Measurements from ENCODE around the gene HADH.
A peak's percentile ranks its signal among the peaks of the same experiment; 100 is the strongest.
"Not testable (repeated sequence)": the region's sequence is repeated elsewhere in the genome, so short reads cannot be mapped to it uniquely, and the experiment has no call there.

HADH gene

DNA sequence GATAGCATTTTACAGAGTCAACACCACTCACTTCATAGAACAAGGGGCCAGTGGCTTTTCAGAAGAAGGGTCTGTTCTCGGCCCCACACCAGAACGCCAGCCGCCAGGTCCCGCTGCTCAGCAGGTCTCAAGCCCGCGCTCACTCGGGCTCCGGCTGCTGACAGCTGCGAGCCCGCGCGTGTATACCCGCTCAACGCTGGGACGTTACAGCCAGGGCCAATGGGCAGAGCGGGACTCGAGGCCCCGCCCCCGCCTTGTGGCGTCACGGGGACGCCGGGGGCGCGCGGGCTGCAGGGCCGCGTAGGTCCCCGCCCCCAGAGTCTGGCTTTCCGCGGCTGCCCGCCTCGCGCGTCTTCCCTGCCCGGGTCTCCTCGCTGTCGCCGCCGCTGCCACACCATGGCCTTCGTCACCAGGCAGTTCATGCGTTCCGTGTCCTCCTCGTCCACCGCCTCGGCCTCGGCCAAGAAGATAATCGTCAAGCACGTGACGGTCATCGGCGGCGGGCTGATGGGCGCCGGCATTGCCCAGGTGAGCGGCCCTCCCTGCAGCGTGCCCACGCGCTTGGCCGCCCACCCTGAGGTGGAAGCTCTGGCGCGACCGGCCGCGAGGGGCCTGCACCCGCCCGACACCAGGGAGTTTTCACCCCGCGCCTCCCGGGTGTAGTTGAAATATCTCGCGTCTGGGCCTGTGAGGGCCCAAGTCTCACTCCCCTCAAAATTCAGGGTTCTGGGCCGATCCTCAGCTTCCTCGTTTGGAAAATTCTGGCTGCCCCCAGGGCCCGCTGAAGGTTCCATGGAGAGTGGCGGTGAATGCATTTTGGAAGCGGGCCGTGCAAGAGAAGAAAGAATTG is at the start of gene HADH:
Gene HADH (plus strand): TSS at position 353 of the 850 bp plus-strand sequence. CDS start 44 bp downstream, at position 397.
- peak; percentile 86 to 90 for DNase-seq (ENCODE audit: low read depth in 2 of 2)

DNA sequence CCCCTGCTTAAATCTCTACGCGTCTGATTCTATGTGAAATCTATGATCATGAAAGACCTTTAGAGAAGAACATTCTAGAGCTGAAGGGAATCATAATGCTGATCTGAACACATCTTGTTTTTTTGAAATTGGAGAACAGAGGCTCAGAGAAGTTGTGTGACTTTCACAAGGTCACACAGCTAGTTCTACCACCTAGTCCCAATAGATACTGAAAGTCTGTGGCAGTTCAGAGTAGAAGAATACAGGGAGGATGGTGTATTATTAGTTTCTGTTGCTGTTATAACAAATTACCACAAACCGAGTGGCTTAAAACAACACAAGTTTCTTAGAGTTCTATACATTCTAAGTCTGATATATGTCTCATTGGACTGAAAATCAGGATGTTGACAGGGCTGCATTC is 43.9 kb upstream of the HADH start:
- no peak for DNase-seq (ENCODE audit: low read depth in 2 of 2)

- DNase-seq (ENCODE audit: low read depth in 2 of 2) = no peak
These were observed 38.7 kb upstream of the HADH start for GRCh38 chr4:107950746-107951540.

- DNase-seq (ENCODE audit: low read depth in 2 of 2) = no peak
These were observed 38.1 kb upstream of the HADH start for GRCh38 chr4:107951551-107951950.

DNA sequence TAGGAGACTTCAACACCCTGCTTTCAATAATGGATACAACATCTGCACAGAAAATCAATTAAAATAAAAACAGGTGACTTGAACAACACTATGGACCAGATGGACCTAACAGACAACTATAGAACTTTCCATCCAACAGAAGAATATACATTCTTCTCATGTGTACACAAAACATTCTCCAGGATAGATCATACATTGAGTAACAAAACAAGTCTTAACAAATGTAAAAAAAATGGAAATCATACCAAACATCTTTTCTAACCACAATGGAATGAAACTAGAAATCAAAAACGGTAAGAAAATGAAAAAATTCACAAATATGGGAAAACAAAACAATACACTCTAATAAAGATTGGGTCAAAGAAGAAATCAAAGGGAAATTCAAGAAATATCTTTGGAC is 33.7 kb upstream of the HADH start:
- DNase-seq (ENCODE audit: low read depth in 2 of 2) = no peak

- DNase-seq (ENCODE audit: low read depth in 2 of 2) = no peak
These were observed 22.8 kb upstream of the HADH start for GRCh38 chr4:107966903-107967302.

DNA sequence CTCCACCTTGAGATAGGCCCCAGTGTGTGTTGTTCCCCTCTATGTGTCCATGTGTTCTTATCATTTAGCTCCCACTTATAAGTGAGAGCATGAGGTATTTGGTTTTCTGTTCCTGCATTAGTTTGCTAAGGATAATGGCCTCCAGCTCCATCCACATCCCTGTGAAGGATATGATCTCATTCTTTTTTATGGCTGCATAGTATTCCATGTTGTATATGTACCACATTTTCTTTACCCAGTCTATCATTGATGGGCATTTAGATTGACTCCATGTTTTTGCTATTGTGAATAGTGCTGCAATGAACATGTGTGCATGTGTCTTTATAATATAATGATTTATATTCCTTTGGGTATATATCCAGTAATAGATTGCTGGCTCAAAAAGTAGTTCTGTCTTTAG is 22.2 kb upstream of the HADH start:
- DNase-seq (ENCODE audit: low read depth in 2 of 2) = not testable (repeated sequence)

DNA sequence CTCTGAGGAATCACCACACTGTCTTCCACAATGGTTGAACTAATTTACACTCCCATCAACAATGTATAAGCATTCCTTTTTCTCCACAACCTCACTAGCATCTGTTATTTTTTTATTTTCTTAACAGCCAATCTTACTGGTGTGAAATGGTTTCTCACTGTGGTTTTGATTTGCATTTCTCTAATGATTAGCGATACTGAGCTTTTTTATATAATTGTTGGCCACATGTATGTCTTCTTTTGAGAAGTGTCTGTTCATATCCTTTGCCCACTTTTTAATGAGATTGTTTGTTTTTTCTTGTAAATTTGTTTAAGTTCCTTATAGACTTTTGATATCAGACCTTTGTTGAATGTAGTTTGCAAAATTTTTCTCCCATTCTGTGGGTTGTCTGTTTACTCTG is 21.8 kb upstream of the HADH start:
- DNase-seq (ENCODE audit: low read depth in 2 of 2) = not testable (repeated sequence)

GRCh38 chr4:107970063-107970798 is 19.5 kb upstream of the HADH start:
- no peak for DNase-seq (ENCODE audit: low read depth in 2 of 2)

- no peak for DNase-seq (ENCODE audit: low read depth in 2 of 2)
These were observed 17.1 kb upstream of the HADH start for GRCh38 chr4:107972605-107973004.

DNA sequence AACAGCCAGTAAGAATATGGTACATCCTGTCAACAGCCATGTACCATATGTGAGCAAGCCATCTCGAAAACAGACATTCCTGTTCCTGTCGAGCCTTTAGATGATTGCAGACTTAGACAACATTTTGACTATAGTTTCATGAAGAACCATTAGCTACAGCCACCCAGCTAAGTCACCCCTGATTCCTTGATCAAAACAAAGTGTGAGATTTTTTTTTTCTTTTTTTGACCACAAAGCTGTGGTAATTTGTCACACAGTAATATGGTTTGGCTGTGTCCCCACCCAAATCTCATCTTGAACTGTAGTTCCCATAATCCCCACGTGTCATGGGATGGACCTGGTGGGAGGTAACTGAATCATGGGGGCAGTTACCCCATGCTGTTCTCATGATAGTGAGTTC is 15.2 kb upstream of the HADH start:
- DNase-seq (ENCODE audit: low read depth in 2 of 2) = no peak

DNA sequence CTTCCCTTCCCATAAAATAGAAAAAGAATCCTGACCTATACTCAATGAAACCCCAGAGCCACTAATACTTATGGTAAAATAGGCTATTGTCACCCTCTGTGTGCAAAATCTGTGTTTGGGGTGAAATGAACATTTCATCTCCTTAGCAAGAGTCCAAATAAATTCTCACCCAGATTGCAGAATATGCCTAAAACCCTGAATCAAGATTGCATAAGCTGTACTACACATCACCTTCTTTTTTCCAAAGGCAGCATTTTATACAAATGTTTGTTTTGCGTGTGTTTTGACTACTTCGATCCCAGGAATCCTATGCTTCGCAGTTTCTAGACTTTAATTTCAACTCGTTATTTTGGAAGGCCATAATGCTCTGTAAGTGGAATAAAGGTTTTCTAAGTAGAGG is 12.2 kb upstream of the HADH start:
- DNase-seq (ENCODE audit: low read depth in 2 of 2) = no peak

DNA sequence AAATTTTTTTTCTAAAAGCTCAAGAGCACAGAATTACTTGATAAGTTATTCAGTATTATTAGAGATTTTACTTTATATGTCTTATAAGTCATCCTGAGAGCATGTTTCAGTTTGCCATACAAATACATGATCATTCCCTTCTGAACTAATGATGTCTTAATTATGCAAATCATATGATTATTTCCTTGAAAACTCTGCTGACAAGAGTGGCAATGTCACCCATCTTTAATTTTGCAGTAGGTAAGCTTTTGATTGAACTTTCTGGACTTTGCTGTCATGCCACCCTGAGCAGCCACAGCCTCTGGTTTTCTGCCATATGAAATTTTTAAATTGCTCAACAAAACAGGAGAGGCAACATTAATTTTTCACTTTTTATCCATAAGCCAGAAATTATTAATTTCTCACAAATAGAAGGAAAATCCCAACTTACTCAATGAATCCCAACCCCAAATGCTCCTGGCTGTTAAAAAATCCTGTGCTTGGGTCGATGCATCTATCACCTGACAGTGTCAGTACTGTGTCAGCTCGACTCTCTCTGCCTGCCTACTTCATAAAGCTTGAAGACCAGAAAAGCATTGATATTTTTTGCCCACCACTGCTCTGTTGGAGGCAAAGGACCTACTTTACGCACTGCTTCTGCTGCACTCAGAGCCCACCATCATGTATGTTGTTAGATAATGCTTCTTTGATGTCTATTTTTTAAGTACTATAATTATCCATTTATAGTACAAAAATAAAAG is 11.6 kb upstream of the HADH start:
- DNase-seq (ENCODE audit: low read depth in 2 of 2) = no peak

DNA sequence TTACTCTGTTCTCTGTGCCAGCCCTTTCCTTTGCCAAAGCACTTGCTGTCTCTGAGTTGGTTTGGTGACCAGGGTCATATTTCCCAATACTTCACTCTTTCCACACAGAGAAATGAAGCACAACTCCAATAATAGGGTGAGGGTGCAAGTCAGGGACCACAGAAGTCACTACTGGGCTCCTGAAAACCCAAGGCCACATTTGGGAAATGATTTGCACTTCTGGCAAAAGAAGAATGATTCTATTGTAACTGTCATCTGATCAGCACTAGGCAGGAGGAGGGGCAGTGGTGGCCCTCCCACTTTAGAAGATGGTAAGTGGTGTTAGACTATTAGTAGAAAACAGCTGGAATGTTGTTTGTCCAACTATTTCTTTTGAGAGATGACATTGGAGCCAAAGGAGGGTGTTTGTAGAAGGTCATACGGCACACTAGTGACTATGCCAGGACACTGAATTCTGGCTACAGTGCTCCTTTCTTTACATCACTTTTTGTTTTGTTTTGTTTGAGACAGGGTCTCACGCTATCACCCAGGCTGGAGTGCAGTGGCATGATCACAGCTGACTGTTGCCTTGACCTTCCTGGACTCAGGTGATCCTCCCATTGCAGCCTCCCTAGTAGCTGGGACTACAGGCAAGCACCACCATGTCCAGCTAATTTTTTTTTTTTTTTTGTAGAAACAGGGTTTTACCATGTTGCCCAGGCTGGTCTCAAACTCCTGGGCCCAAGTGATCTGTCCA is 10.8 kb upstream of the HADH start:
- DNase-seq (ENCODE audit: low read depth in 2 of 2) = no peak

DNA sequence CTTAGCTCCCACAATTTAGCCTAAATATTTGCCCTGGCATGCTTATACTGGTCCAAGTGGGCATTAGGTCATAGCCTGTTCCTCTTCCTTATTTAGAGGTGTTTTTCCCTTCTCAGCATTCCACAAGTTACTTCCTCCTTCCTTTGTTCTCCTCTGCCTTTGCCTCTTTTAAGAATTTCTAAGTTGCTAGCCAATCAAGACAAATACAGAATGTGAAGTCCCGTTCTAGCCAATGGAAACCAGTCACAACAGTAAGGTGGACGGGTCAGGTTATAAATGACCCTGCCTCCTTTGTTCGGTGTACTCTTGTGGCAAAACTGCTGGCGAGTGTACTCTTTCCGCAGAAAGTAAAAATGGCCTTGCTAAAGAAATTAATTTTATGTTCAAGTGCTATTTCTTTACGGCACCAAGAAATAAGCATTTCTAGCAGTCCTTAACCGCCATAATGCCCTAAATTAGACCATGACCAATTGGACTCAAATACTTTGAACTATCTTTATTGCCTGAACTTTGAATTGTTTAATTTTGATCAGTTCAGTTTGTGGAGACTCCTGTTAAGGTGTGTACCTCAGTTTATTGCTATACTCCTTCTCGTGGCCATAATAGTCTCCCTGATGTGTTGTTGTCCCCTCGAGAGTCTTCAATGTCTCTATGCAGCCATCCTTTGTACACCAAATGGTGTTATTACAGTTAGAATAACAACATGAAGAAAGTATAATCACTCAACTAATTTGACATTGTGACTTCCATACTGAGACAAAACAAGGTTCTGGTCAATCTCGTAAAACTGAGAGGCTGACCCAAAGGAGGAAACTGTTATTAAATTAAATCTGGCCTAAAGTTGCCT is 1.6 kb upstream of the HADH start:
- DNase-seq (ENCODE audit: low read depth in 2 of 2) = no peak

DNA sequence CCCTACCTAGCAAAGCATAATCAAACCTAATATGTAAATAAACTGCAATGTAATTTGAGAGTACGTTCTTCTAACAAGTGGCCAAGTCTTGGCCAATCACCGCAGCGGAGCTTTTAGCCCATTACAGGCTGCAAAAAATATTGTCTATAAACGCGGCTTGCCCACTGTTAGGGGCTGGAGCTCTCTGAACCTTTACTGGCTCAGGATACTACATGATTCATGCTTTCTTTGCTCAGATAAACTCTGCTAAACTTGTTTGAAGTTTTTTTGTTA is 990 bp upstream of the HADH start:
- DNase-seq (ENCODE audit: low read depth in 2 of 2) = no peak

GRCh38 chr4:107989162-107989536 is 540 bp upstream of the HADH start:
- DNase-seq (ENCODE audit: low read depth in 2 of 2) = no peak

DNA sequence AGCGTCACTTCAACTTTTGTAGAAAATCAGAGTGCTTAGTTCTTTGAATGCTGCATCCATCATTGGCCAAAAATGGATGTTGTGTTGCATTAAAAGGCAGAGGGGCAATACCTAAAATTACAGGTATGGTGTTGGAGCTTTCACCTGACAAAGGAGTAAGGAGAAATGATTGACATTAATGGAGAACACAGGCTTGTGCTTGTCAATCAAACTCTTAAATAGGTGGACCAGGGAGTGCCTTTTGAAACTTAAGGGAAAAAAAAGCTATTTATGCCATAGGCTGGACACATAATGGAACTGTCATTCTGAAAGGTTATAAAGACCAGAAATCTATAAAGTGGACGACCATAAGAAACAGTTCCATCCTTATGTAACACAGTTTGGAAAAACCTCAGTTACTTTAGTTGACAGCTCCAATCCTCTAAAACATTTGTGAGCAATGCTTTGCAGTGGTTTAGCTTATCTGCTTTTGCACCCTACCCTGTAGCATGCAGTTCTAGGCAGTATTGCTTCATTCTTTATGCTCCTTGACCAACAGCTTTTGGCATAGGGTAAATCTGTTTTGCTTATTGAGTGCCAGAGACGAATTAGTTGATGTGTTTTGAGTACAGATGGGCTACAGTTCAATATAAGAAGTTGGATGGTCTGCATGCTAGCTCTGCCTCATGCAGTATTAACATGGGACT is 2.4 kb downstream of the HADH start:
- no peak for DNase-seq (ENCODE audit: low read depth in 2 of 2)

GRCh38 chr4:107993969-107994368 is 4.3 kb downstream of the HADH start:
- DNase-seq (ENCODE audit: low read depth in 2 of 2) = no peak

GRCh38 chr4:107994894-107995293 is 5.2 kb downstream of the HADH start:
- DNase-seq (ENCODE audit: low read depth in 2 of 2) = no peak
